ENCODE results near the gene IQSEC2.

IQSEC2 gene

GRCh38 chrX:53281321-53281822, at the start of gene IQSEC2:
Gene IQSEC2, minus strand, starts transcription at chrX:53281584.
- DNase-seq, result no peak

DNA sequence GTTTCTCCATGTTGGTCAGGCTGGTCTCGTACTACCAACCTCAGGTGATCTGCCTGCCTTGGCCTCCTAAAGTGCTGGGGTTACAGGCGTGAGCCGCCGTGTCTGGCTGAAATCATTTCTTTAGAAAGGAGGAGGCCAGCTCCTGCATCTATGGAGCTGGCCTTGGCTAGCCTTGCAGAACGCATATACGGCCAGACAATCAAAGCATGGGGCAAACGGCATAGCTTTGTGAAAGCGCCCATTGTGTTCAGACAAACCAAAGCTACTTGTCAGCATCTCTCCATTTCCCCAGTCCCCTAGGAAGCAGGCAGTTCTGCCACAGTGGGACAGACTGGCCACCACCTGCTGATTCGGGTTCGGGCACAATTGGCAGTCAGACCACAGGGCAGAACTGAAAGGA, 48.9 kb upstream of the IQSEC2 start:
- no peak for DNase-seq

DNA sequence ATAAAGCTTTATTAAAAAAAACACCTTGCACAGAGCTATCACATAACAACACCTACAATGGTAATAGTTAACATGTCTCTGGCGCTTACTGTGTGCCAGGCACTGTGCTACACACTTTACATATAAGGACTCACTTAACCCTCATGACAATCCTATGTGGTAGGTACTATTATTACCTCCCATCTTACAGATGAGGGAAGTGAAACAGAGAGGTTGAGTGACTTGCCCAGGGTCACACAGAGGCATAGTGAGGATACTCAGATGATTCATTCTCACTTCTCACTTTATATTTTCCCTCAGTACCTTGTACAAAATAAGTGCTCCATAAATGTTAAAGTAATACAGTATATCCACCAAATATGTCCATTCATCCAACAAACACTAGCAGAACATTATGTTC, 43.4 kb upstream of the IQSEC2 start:
- DNase-seq, result no peak

GRCh38 chrX:53324085-53324484, 42.7 kb upstream of the IQSEC2 start:
- DNase-seq, result no peak

DNA sequence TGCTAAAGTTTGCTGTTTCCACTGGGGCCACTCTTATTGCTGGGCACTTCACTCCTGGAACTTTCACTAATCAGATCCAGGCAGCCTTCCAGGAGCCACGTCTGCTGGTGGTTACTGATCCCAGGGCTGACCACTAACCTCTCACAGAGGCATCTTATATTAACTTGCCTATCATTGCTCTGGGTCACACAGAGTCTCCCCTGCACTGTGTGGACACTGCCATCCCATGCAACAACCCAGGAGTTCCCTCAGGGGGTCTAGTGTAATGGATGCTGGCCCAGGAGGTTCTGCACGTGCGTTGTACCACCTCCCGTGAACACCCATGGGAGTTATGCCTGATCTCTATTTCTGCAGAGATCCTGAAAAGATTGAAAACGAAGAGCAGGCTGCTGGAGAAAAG, 41.8 kb upstream of the IQSEC2 start:
- DNase-seq, result no peak

DNA sequence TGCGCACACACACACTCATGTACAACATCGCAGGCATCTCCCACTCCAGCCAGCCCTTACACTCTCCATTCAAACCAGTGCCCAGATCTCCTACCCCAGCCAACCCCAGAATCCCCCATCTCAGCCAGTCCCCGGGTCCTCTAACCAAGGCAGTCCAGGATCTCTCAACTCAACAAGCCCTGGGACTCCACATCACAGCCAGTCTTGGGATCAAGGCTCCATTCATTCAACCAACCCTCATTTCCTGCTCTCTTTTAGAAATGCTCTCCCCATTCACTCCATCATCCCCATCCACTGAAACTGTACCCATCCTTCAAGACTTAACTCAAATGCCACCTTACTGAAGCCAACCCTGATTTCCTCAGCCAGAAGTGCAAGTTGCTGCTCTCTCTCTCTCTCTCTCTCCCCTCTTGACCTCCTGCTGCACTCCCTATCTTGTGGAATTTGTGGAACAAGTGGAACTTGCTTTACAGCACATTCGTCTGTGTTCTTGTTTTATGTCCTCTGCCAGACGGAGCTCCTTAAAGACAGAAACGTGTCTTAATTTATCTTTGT, 40.6 kb upstream of the IQSEC2 start:
- no peak for DNase-seq

GRCh38 chrX:53321230-53321942, 40.0 kb upstream of the IQSEC2 start:
- no peak for DNase-seq

GRCh38 chrX:53320543-53321229, 39.3 kb upstream of the IQSEC2 start:
- no peak for DNase-seq

GRCh38 chrX:53319614-53320542, 38.5 kb upstream of the IQSEC2 start:
- DNase-seq, result no peak

GRCh38 chrX:53318766-53319353, 37.5 kb upstream of the IQSEC2 start:
- DNase-seq, result no peak

- no peak for DNase-seq
Measured at GRCh38 chrX:53317365-53318069, 36.1 kb upstream of the IQSEC2 start.

GRCh38 chrX:53316860-53317237, 35.5 kb upstream of the IQSEC2 start:
- DNase-seq, result no peak

- no peak for DNase-seq
Measured at GRCh38 chrX:53316111-53316859, 34.9 kb upstream of the IQSEC2 start.

DNA sequence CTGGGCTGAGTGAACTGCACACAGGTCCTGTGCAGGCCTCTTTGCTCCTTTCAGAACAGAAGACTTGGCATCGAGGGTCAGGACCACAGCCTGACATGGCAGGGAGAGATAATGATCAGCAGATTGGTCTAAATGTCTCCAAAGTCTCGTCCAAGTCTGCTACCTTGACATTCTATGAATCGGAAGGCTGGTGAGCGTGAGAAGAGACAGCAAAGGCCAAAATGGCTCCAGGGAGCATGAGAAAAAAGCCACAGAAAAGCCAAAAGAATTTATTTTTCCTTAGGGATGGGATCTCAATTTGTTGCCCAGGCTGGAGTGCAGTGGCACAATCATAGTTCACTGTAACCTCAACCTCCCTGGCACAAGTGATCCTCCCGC, 32.3 kb upstream of the IQSEC2 start:
- DNase-seq, result no peak

- peak; percentile 32 for DNase-seq
Measured at GRCh38 chrX:53312946-53313727, 31.8 kb upstream of the IQSEC2 start.

- no peak for DNase-seq
Measured at GRCh38 chrX:53309837-53310236, 28.5 kb upstream of the IQSEC2 start.

DNA sequence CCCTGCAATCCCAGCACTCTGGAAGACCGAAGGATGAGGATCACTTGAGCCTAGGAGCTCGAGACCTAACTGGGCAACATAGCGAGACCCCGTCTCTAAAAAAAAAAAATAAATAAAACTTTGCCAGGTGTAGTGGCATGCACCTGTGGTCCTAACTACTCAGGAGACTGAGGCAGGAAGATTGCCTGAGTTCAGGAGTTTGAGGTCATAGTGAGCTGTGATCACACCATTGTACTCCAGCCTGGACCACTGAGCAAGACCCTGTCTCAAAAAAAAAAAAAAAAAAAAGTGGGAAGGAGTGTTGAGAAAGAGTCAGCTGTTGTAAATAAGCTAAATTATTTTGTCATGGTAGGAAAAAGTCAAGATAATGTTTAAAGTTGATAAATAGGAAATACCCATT, 27.5 kb upstream of the IQSEC2 start:
- DNase-seq, result no peak

GRCh38 chrX:53305996-53306937, 24.9 kb upstream of the IQSEC2 start:
- no peak for DNase-seq
